ENCODE results near the gene TRIM31. TPM values are rescaled to one million over a fixed set of nuclear protein-coding genes. Genes with fewer than 3 reads are reported as not detected.

TRIM31 gene
- polyA plus RNA-seq, 1 donor (not counting 4 experiments of a cell fraction or from before 2014, with no cell fraction given), result not detected

GRCh38 chr6:30104661-30105060 is 8.2 kb downstream of the TRIM31 start:
- TF ChIP-seq EZH2 (IDR thresholded peaks at IDR 0.05; ENCODE audit: low read length), result no peak
- no peak for TF ChIP-seq CTCF (optimal IDR thresholded peaks at IDR 0.05 in 1 of 3, IDR thresholded peaks at IDR 0.05 in 1 of 3, conservative IDR thresholded peaks at IDR 0.05 in 1 of 3; ENCODE audit: extremely low read depth in 1 of 3, insufficient read depth in 2 of 3, low read length in 3 of 3)
- no peak overlapping the region for H2AFZ ChIP-seq (ENCODE audit: control insufficient read depth, low read length)
- no peaks in the 10 kb centered on the region for H3K9me1 ChIP-seq (ENCODE audit: control insufficient read depth, extremely low read depth, insufficient read depth, low read length)
- no peak overlapping the region for H3K9ac ChIP-seq (ENCODE audit: control insufficient read depth, extremely low read depth, insufficient read depth, low read length)
- H4K20me1 ChIP-seq (ENCODE audit: control insufficient read depth, extremely low read depth, insufficient read depth, low read length), result no peaks in the 10 kb centered on the region
- no peaks in the 10 kb centered on the region for H3K9me3 ChIP-seq (ENCODE audit: control insufficient read depth, low read depth, low read length)
- peaks cover 34% of the 10 kb centered on the region for H3K4me1 ChIP-seq (ENCODE audit: control insufficient read depth, extremely low read depth, insufficient read depth, low read length)
- H3K4me2 ChIP-seq (ENCODE audit: control insufficient read depth, extremely low read depth, insufficient read depth, low read depth, low read length), result no peak overlapping the region
- DNase-seq (ENCODE audit: low read depth, low spot score) (no peak), FAIRE-seq (no peak)
- no peaks in the 10 kb centered on the region for H3K27me3 ChIP-seq (ENCODE audit: control insufficient read depth, extremely low read depth, insufficient read depth, low read length)
- dilution Hi-C loops (cut with MboI; ENCODE audit: extremely low pct_ligation_motif_present, low sequenced_read_pairs), result no loop called here
- no peak overlapping the region for H3K4me3 ChIP-seq (ENCODE audit: control insufficient read depth in 2 of 3, extremely low read depth in 1 of 3, insufficient read depth in 2 of 3, low read depth in 1 of 3, low read length in 3 of 3)
- no peaks in the 10 kb centered on the region for H3K36me3 ChIP-seq (ENCODE audit: control insufficient read depth in 2 of 2, extremely low read depth in 1 of 2, insufficient read depth in 2 of 2, low read length in 2 of 2)
- no peaks in the 10 kb centered on the region for H3K79me2 ChIP-seq (ENCODE audit: control insufficient read depth, insufficient read depth, low read length)
- no peak overlapping the region for H3K27ac ChIP-seq (ENCODE audit: control insufficient read depth, insufficient read depth, low read length)

GRCh38 chr6:30103872-30104179 is 9.1 kb downstream of the TRIM31 start:
- H3K27me3 ChIP-seq (ENCODE audit: control insufficient read depth, extremely low read depth, insufficient read depth, low read length), result no peaks in the 10 kb centered on the region
- peaks cover 34% of the 10 kb centered on the region for H3K4me1 ChIP-seq (ENCODE audit: control insufficient read depth, extremely low read depth, insufficient read depth, low read length)
- H3K9me1 ChIP-seq (ENCODE audit: control insufficient read depth, extremely low read depth, insufficient read depth, low read length), result no peaks in the 10 kb centered on the region
- H4K20me1 ChIP-seq (ENCODE audit: control insufficient read depth, extremely low read depth, insufficient read depth, low read length), result no peaks in the 10 kb centered on the region
- peak overlapping the region; percentile 29 to 63 (median 52) for H3K4me3 ChIP-seq (ENCODE audit: control insufficient read depth in 2 of 3, extremely low read depth in 1 of 3, insufficient read depth in 2 of 3, low read depth in 1 of 3, low read length in 3 of 3)
- TF ChIP-seq CTCF (optimal IDR thresholded peaks at IDR 0.05 in 1 of 3, IDR thresholded peaks at IDR 0.05 in 1 of 3, conservative IDR thresholded peaks at IDR 0.05 in 1 of 3; ENCODE audit: extremely low read depth in 1 of 3, insufficient read depth in 2 of 3, low read length in 3 of 3) (peak in 1 of 3 experiments; percentile 29), EZH2 (IDR thresholded peaks at IDR 0.05; ENCODE audit: low read length) (no peak)
- dilution Hi-C loops (cut with MboI; ENCODE audit: extremely low pct_ligation_motif_present, low sequenced_read_pairs), result no loop called here
- no peaks in the 10 kb centered on the region for H3K9me3 ChIP-seq (ENCODE audit: control insufficient read depth, low read depth, low read length)
- H3K79me2 ChIP-seq (ENCODE audit: control insufficient read depth, insufficient read depth, low read length), result no peaks in the 10 kb centered on the region
- DNase-seq (ENCODE audit: low read depth, low spot score) (no peak), FAIRE-seq (no peak)
- H3K27ac ChIP-seq (ENCODE audit: control insufficient read depth, insufficient read depth, low read length), result no peak overlapping the region
- peak overlapping the region; percentile 99 for H3K4me2 ChIP-seq (ENCODE audit: control insufficient read depth, extremely low read depth, insufficient read depth, low read depth, low read length)
- H3K36me3 ChIP-seq (ENCODE audit: control insufficient read depth in 2 of 2, extremely low read depth in 1 of 2, insufficient read depth in 2 of 2, low read length in 2 of 2), result no peaks in the 10 kb centered on the region
- H2AFZ ChIP-seq (ENCODE audit: control insufficient read depth, low read length), result peak overlapping the region; percentile 92
- H3K9ac ChIP-seq (ENCODE audit: control insufficient read depth, extremely low read depth, insufficient read depth, low read length), result peak overlapping the region; percentile 17

Measured in keratinocyte (primary cell).